PFSK-1 (cell line): ENCODE data around the gene SINHCAF.

Experiments used
- POLR2AphosphoS5 ChIP-seq: IDR thresholded peaks from 2 replicates; pipeline ENCODE4 v1.6.1; 2012; ENCODE audit warnings: low read depth, mild to moderate bottlenecking, control low read depth, low read length, moderate library complexity
- SIN3A ChIP-seq: IDR thresholded peaks from 2 replicates; pipeline ENCODE4 v1.6.1; 2012; ENCODE audit warnings: mild to moderate bottlenecking, low read length, moderate library complexity, borderline replicate concordance; ENCODE audit not compliant: insufficient read depth
- TAF1 ChIP-seq: IDR thresholded peaks from 2 replicates; pipeline ENCODE4 v1.6.1; 2012; ENCODE audit warnings: low read length, control low read depth, borderline replicate concordance; ENCODE audit not compliant: insufficient read depth
- TF ChIP-seq, protein P1 (sequence below), 2 experiments: IDR thresholded peaks; 2 replicates each; pipeline versions ENCODE4 v1.6.1 to v1.8.0; 2011 to 2012; ENCODE audit warnings: low read depth in 2 of 2, low read length in 2 of 2, control low read depth in 1 of 2, inconsistent platforms in 1 of 2, mild to moderate bottlenecking in 1 of 2, moderate library complexity in 1 of 2; ENCODE audit not compliant: insufficient read depth in 1 of 2

DNA sequence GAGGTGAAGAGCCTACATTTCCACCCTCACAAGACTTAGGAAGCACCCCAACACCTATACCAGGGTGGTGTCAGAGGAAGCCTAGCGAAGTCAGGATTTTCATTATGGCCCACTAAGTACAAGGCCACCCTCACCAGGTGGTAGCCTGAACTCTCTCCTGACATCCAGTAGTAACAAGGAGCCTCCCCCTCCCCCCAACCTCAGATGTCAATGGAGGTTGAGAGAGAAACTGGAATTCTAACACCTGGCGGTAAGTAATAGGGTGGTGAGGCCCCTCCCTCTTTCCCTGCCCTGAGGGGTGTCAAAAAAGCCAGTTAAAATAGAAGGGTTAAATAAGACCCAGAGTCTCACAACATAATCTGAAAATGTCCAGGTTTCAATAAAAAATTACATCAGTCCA lies 37.6 kb downstream of the SINHCAF start:
- TF ChIP-seq POLR2AphosphoS5 (no peak), TAF1 (no peak), SIN3A (no peak)
- TF ChIP-seq, protein P1, sequence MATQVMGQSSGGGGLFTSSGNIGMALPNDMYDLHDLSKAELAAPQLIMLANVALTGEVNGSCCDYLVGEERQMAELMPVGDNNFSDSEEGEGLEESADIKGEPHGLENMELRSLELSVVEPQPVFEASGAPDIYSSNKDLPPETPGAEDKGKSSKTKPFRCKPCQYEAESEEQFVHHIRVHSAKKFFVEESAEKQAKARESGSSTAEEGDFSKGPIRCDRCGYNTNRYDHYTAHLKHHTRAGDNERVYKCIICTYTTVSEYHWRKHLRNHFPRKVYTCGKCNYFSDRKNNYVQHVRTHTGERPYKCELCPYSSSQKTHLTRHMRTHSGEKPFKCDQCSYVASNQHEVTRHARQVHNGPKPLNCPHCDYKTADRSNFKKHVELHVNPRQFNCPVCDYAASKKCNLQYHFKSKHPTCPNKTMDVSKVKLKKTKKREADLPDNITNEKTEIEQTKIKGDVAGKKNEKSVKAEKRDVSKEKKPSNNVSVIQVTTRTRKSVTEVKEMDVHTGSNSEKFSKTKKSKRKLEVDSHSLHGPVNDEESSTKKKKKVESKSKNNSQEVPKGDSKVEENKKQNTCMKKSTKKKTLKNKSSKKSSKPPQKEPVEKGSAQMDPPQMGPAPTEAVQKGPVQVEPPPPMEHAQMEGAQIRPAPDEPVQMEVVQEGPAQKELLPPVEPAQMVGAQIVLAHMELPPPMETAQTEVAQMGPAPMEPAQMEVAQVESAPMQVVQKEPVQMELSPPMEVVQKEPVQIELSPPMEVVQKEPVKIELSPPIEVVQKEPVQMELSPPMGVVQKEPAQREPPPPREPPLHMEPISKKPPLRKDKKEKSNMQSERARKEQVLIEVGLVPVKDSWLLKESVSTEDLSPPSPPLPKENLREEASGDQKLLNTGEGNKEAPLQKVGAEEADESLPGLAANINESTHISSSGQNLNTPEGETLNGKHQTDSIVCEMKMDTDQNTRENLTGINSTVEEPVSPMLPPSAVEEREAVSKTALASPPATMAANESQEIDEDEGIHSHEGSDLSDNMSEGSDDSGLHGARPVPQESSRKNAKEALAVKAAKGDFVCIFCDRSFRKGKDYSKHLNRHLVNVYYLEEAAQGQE (IDR thresholded peaks at IDR 0.05; ENCODE audit: insufficient read depth in 1 of 2, low read depth in 2 of 2, low read length in 2 of 2): no peak
